SW480 (cell line): ENCODE results near the gene SRPK1.

Source experiments
- DNase-seq: peaks from one replicate; pipeline ENCODE4 v3.0.0-alpha.2; 2016; ENCODE audit warnings: low spot score

Gene SRPK1

GRCh38 chr6:35898003-35898402 lies 22.9 kb downstream of the SRPK1 start:
- no peak for DNase-seq

DNA sequence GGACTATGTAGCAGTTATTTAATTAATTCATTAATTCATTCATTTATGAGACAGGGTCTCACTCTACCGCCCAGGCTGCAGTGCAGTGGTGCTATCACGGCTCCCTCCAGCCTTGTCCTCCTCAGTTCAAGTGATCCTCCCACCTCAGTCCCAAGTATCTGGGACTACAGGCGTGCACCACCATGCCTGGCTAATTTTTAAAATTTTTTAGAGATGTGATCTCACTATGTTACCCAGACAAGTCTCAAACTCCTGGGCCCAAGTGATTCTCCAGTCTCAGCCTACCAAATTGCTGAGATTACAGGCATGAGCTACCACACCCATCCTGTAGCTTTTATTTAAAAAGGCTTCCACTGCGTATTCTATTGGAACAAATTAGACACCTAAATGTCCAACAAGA lies 23.4 kb downstream of the SRPK1 start:
- DNase-seq = no peak

- no peak for DNase-seq
These were observed 23.9 kb downstream of the SRPK1 start for GRCh38 chr6:35897036-35897435.

GRCh38 chr6:35896228-35896627 lies 24.7 kb downstream of the SRPK1 start:
- DNase-seq = no peak

DNA sequence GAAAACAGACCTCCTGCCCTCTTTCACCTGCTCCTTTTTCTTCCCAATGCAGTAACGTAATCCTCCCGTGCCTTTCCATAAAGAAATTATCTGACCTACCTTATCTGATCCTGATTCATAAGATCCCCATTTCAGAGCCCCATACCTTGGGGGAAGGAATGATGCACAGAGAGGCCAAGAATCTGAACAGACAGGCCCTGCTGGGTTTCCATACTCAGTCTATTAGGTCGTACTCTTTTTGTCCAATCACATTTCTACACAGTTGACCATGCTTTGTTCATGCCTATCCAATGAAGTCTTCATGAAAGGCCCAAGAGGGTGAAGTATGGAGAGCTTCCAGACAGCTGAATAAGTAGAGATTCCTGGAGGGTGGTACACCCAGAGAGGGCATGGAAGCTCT lies 25.3 kb downstream of the SRPK1 start:
- DNase-seq = no peak

- DNase-seq = no peak
These were observed 26.1 kb downstream of the SRPK1 start for GRCh38 chr6:35894776-35895175.

GRCh38 chr6:35893246-35893645 lies 27.7 kb downstream of the SRPK1 start:
- no peak for DNase-seq

GRCh38 chr6:35892482-35892881 lies 28.4 kb downstream of the SRPK1 start:
- no peak for DNase-seq

DNA sequence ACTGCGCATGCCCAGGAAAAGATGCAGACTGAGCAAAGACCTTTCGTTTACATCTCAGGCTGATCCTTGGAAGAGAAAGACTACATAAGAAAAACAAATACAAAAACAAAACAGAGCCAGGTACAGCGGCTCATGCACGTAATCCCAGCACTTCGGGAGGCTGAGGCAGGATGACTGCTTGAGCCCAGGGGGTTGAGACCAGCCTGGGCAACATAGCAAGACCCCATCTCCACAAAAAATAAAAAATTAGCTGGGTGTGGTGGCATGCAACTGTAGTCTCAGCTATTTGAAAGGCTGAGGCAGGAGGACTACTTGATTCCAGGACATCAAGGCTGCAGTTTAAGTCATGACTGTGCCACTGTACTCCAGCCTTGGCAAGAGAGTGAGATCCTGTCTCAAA lies 41.7 kb downstream of the SRPK1 start:
- no peak for DNase-seq

DNA sequence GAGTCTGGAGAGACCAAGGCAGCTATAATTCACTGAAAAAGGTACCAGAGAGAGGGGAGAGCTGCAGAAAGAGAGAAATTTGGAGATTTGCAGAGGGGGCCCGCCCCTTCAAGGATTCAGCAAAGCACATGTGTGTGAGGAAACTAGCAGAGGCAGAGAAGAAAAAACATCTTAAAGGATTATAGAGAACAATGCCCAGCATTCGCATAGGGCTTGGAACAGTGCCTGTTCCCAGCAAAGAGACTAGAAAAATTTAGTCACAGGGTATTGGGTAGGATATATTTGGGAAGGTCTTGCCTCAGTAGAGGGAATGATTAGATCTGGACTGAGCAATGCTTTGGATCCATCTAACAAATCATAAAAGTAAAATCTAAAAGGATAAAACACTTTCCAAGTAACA lies 44.0 kb downstream of the SRPK1 start:
- DNase-seq = no peak

DNA sequence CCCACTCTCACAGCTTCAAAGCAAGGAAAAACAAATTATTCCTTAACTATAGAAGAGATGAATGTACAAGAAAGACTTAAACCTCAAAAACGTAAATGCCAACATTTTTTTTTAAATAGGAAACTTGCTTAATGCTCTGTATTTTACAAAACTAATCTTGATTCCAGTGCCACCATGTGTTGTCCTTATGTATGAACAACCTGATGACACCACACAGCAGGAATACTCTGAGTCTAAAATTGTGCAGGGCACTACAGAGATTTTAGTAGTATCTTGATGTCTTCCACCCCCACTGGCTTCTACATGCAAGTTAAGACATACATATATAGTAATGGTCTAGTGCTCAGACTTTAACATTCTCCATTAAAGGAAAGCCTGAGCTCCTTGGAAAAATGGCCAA lies 46.2 kb downstream of the SRPK1 start:
- DNase-seq = no peak

DNA sequence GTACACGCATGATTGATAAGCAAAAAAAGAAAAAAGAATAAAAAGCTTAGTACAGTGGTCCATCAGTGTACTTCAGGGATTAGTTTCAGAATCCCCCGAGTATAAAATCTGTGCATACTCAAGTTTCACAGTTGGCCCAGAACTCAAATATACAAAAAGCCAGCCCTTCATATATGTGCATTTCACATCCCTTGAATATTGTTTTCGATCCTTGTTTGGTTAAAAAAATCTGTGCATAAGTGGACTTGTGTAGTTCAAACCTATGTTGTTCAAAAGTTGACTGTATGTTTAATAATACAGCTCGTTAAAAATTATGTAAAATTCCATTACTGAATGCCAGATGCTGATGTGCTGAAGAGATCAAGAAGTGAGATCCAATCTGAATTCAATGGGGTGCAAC lies 61.5 kb downstream of the SRPK1 start:
- DNase-seq = no peak

- no peak for DNase-seq
These were observed 63.0 kb downstream of the SRPK1 start for GRCh38 chr6:35857853-35858252.

DNA sequence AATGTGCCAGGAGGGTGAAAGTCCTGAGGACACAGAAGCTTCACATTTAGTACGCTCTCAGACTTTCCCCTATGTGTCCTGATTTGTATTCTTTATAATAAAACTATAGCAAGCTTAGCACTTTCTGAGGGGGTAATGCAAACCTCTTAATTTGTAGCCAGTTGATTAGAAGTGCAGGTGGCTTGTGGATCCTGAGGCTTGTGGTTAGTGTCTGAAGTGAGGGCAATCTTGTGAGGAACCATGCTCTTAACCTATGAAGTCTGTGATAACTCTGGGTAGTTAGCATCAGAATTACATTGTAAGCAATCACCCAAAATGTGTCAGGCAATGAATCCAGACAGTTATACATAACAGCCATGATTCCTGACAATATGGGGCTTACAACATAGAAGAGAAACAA lies 64.6 kb downstream of the SRPK1 start:
- DNase-seq = no peak

DNA sequence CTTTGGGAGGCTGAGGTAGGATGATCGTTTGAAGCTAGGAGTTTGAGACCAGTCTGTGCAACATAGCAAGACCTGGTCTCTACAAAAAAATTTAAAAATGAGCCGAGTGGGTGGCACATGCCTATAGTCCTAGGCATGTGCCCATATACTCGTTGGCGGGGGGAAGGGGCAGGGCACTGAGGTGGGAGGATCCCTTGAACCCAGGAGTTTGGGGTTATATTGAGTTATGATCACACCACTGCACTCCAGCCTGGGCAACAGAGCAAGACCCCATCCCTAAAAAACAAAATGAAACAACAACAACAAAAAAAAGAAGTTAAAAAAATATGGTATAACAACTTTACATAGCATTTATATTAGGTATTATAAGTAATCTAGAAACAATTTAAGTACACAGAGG lies 67.9 kb downstream of the SRPK1 start:
- no peak for DNase-seq

DNA sequence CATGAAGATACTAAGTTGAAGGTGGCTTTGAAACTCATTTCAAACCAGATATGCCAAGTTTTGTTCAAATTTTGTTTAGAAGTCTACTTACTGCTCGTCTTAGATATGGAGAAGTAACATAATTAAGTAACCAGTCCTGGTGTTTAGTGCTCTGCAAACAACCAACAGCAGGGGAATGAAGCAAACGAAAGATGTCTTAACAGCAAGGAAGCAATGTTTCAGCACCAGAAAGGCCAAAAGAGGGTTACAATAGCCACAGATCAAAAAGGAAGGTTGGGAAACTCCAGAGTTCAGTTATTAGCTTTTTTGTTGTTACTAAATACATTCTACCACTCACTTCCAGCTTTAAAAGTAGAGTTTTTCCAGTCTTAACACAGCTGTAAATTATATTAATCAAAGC lies 70.7 kb downstream of the SRPK1 start:
- no peak for DNase-seq

DNA sequence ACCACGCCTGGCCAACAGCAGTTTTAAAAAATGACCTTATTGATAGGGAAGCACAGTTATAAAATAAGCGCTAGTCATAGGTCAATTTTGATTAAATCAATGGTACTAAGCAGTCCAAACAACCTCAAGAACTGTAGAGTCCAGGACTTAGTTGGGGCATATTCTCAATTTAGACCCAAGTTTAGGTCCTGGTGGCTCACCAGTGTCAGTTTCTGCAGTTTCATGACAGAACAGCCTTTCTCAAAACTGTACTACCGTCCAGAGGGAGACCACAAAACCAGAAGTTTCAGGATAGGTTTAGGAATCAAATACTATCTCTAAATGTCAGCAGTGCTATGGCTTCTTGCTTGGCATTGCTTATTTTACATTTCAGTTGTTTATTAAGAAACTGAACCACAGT lies 76.6 kb downstream of the SRPK1 start:
- no peak for DNase-seq

- DNase-seq = no peak
These were observed 78.5 kb downstream of the SRPK1 start for GRCh38 chr6:35842381-35842780.

GRCh38 chr6:35839019-35839418 lies 81.9 kb downstream of the SRPK1 start:
- no peak for DNase-seq

DNA sequence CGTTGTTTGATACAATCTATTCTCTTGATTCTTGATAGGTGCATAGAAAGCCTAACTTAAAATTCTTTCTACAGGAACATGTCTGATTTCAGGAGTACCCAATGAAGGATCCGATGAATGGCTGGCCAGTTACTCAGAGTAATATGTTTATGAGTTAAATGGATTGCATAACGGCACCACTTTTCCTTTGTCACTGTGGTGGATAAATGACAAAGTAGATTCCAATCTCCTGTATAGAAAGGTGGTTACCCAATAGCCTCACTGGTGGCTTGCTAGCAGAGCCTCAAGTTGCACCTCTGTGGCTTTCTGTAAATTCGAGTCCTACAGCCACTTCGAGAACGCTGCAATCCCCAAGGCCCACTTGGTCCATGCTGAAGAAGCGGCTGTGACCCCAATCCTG lies 87.4 kb downstream of the SRPK1 start:
- DNase-seq = no peak

DNA sequence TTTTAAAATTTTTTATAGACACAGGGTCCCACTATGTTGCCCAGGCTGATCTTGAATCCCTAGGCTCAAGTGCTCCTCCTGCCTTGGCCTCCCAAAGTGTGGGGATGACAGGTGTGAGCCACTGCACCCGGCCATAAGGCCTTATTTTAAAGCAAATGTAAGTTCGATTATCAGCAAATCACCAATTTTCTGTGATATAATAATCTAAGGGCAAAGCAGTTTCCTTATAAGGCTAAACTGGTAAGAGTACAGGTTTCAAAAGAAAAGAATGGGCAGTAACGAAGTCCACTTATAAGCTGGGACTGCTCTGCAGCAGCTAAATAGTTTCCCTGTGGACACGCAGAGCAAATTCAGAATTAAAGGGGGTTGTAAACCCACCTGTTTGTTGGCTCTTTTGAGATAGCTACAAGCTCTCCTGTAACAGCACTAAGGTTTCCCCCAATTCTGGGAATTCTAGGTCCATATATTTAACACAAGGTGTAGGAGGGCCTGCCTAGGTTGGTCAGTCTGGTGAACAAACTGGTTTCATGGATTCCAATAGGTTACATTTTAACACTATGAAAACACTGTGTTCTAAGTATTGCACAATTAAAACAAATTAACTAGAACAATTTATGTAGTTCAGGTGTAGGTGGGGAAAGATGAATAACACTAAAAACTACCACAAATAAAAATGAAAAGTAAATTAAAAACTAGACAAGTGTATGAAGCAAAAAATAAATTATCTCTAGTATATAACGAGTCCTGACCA lies 89.5 kb downstream of the SRPK1 start:
- DNase-seq = no peak

GRCh38 chr6:35829306-35829705 lies 91.6 kb downstream of the SRPK1 start:
- no peak for DNase-seq

GRCh38 chr6:35824552-35825192 lies 96.2 kb downstream of the SRPK1 start:
- no peak for DNase-seq

GRCh38 chr6:35823601-35824000 lies 97.3 kb downstream of the SRPK1 start:
- no peak for DNase-seq
